GM12892 (cell line): ENCODE results near the gene TRAF3.

Experiments used
- POLR2A ChIP-seq: IDR thresholded peaks from 2 replicates; pipeline ENCODE4 v1.6.1; 2011; ENCODE audit warnings: low read depth, low read length, control low read depth
- POLR2AphosphoS5 ChIP-seq: IDR thresholded peaks from 2 replicates; pipeline ENCODE4 v1.6.1; 2011; ENCODE audit warnings: low read depth, low read length, control low read depth
- TAF1 ChIP-seq: IDR thresholded peaks from 2 replicates; pipeline ENCODE4 v1.6.1; 2011; ENCODE audit warnings: low read depth, mild to moderate bottlenecking, control low read depth, low read length, borderline replicate concordance

GRCh38 chr14:102796661-102797190 is 19.5 kb downstream of the TRAF3 start:
- no peak for TF ChIP-seq TAF1
- no peak for TF ChIP-seq POLR2A
- no peak for TF ChIP-seq POLR2AphosphoS5
